C4-2B (cell line): Measurements from ENCODE around the gene OR52H1.
"Not testable (repeated sequence)": the region's sequence is repeated elsewhere in the genome, so short reads cannot be mapped to it uniquely, and the experiment has no call there.

ENCODE experiments used
- CTCF ChIP-seq: fragments of 450-650 bp; conservative IDR thresholded peaks from 2 replicates; pipeline ENCODE4 v1.5.1; 2017; ENCODE audit warnings: mild to moderate bottlenecking
- ZFX ChIP-seq: fragments of 450-650 bp; IDR thresholded peaks from 2 replicates; pipeline ENCODE4 v1.6.1; 2017

- TF ChIP-seq CTCF, ZFX: not testable (repeated sequence)
Measured at GRCh38 chr11:5584458-5584857, 36.1 kb upstream of the OR52H1 start.
